ENCODE data around the gene CROCC.

Gene CROCC

DNA sequence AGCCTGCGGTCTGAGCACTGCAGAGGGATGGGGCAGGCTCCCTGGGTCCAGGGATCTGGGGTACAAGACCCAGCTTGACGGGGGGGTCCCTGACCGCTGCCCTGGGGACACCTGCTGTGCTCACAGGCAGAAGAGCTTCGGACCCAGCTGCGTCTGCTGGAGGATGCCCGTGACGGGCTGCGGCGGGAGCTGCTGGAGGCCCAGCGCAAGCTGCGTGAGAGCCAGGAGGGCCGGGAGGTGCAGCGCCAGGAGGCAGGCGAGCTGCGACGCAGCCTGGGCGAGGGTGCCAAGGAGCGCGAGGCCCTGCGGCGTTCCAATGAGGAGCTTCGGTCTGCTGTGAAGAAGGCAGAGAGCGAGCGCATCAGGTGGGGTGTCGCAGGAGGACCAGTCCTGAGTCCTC is 33.5 kb downstream of the CROCC start:
- TF ChIP-seq GABPA (IDR thresholded peaks at IDR 0.05; ENCODE audit: low read depth) = no peak
- no peak overlapping the region for H3K27ac ChIP-seq (replicated peaks)
- no peak for DNase-seq (ENCODE audit: low read depth in 1 of 2, low spot score in 1 of 2)
- no peak overlapping the region for H3K4me3 ChIP-seq (replicated peaks; ENCODE audit: insufficient read depth, low read length)
- H3K27me3 ChIP-seq (ENCODE audit: insufficient read depth, poor library complexity, severe bottlenecking) = no peaks in the 10 kb centered on the region

DNA sequence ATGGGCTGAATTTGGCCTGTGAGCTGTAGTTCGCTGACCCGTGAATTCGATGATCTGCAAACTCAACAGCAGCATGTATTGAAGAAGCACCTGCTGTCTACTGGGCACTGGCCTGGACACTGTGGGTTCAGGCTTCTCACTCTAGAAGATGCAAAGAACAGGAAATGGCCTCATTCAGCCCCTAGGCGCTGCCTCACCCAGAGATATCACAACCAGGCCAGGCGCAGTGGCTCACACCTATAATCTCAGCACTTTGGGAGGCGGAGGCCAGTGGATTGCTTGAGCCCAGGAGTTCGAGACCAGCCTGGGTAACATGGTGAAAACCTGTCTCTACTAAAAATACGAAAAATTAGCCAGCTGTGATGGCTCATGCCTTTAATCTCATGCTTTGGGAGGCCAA is 35.0 kb downstream of the CROCC start:
- Histone ChIP-seq H3K27ac (replicated peaks) (no peak overlapping the region), H3K4me3 (replicated peaks; ENCODE audit: insufficient read depth, low read length) (no peak overlapping the region), H3K27me3 (ENCODE audit: insufficient read depth, poor library complexity, severe bottlenecking) (no peaks in the 10 kb centered on the region)
- no peak for DNase-seq (ENCODE audit: low read depth in 1 of 2, low spot score in 1 of 2)
- TF ChIP-seq, protein P1, sequence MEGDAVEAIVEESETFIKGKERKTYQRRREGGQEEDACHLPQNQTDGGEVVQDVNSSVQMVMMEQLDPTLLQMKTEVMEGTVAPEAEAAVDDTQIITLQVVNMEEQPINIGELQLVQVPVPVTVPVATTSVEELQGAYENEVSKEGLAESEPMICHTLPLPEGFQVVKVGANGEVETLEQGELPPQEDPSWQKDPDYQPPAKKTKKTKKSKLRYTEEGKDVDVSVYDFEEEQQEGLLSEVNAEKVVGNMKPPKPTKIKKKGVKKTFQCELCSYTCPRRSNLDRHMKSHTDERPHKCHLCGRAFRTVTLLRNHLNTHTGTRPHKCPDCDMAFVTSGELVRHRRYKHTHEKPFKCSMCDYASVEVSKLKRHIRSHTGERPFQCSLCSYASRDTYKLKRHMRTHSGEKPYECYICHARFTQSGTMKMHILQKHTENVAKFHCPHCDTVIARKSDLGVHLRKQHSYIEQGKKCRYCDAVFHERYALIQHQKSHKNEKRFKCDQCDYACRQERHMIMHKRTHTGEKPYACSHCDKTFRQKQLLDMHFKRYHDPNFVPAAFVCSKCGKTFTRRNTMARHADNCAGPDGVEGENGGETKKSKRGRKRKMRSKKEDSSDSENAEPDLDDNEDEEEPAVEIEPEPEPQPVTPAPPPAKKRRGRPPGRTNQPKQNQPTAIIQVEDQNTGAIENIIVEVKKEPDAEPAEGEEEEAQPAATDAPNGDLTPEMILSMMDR (IDR thresholded peaks at IDR 0.05; ENCODE audit: insufficient read depth, low read length) = no peak
- TF ChIP-seq POLR2AphosphoS5 (IDR thresholded peaks at IDR 0.05; ENCODE audit: low read depth) (no peak), SPI1 (IDR thresholded peaks at IDR 0.05; ENCODE audit: borderline replicate concordance, low read depth) (no peak), GABPA (IDR thresholded peaks at IDR 0.05; ENCODE audit: low read depth) (no peak)
- TF ChIP-seq, protein P2, sequence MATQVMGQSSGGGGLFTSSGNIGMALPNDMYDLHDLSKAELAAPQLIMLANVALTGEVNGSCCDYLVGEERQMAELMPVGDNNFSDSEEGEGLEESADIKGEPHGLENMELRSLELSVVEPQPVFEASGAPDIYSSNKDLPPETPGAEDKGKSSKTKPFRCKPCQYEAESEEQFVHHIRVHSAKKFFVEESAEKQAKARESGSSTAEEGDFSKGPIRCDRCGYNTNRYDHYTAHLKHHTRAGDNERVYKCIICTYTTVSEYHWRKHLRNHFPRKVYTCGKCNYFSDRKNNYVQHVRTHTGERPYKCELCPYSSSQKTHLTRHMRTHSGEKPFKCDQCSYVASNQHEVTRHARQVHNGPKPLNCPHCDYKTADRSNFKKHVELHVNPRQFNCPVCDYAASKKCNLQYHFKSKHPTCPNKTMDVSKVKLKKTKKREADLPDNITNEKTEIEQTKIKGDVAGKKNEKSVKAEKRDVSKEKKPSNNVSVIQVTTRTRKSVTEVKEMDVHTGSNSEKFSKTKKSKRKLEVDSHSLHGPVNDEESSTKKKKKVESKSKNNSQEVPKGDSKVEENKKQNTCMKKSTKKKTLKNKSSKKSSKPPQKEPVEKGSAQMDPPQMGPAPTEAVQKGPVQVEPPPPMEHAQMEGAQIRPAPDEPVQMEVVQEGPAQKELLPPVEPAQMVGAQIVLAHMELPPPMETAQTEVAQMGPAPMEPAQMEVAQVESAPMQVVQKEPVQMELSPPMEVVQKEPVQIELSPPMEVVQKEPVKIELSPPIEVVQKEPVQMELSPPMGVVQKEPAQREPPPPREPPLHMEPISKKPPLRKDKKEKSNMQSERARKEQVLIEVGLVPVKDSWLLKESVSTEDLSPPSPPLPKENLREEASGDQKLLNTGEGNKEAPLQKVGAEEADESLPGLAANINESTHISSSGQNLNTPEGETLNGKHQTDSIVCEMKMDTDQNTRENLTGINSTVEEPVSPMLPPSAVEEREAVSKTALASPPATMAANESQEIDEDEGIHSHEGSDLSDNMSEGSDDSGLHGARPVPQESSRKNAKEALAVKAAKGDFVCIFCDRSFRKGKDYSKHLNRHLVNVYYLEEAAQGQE (IDR thresholded peaks at IDR 0.05; ENCODE audit: insufficient replicate concordance, low read depth) = no peak

DNA sequence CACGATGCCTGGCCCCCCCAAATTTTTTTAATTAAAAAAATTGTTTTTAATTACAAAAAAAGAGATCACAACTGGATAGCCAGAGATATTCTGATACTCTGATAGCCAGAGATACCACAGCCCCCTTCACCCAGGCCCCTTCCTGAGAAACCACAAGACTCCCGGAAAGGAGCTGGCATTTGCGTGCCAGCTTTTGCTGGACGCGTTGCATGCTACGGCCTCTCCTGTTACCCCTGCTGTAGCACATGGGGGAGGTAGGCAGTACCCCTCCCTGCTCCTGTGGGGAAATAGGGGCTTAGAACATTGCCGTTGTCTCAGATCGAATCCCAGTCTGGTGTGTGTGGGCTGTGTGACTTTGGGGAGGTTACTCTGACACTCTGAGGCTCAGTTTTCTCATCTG is 36.0 kb downstream of the CROCC start:
- Histone ChIP-seq H3K27ac (replicated peaks) (no peak overlapping the region), H3K4me3 (replicated peaks; ENCODE audit: insufficient read depth, low read length) (no peak overlapping the region), H3K27me3 (ENCODE audit: insufficient read depth, poor library complexity, severe bottlenecking) (no peaks in the 10 kb centered on the region)
- DNase-seq (ENCODE audit: low read depth in 1 of 2, low spot score in 1 of 2) = no peak
- TF ChIP-seq, protein P2 (IDR thresholded peaks at IDR 0.05; ENCODE audit: insufficient replicate concordance, low read depth) = no peak
- TF ChIP-seq SPI1 (IDR thresholded peaks at IDR 0.05; ENCODE audit: borderline replicate concordance, low read depth) (no peak), GABPA (IDR thresholded peaks at IDR 0.05; ENCODE audit: low read depth) (no peak), POLR2AphosphoS5 (IDR thresholded peaks at IDR 0.05; ENCODE audit: low read depth) (no peak)
- TF ChIP-seq, protein P1 (IDR thresholded peaks at IDR 0.05; ENCODE audit: insufficient read depth, low read length) = no peak

DNA sequence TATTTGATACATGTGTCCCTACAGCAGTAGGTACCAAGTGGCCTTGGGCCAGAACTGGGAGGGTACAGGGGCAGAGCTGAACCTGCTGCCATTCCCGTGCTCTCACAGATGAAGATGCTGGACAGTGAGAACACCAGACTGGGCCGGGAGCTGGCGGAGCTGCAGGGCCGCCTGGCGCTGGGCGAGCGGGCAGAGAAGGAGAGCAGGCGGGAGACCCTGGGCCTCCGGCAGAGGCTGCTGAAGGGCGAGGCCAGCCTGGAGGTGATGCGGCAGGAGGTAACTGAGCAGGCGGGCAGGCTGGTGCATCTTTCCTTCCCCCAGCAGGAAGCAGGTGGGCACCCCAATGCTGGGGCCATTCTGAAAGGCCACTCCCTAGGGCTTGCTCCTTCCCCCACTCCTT is 36.7 kb downstream of the CROCC start:
- TF ChIP-seq SPI1 (IDR thresholded peaks at IDR 0.05; ENCODE audit: borderline replicate concordance, low read depth) (no peak), POLR2AphosphoS5 (IDR thresholded peaks at IDR 0.05; ENCODE audit: low read depth) (no peak), GABPA (IDR thresholded peaks at IDR 0.05; ENCODE audit: low read depth) (no peak)
- TF ChIP-seq, protein P1 (IDR thresholded peaks at IDR 0.05; ENCODE audit: insufficient read depth, low read length) = no peak
- TF ChIP-seq, protein P2 (IDR thresholded peaks at IDR 0.05; ENCODE audit: insufficient replicate concordance, low read depth) = no peak
- Histone ChIP-seq H3K27ac (replicated peaks) (no peak overlapping the region), H3K4me3 (replicated peaks; ENCODE audit: insufficient read depth, low read length) (no peak overlapping the region), H3K27me3 (ENCODE audit: insufficient read depth, poor library complexity, severe bottlenecking) (no peaks in the 10 kb centered on the region)
- DNase-seq (ENCODE audit: low read depth in 1 of 2, low spot score in 1 of 2) = no peak
